Vagina (tissue), 2 donors: Measurements from ENCODE around the gene GLB1L3.

Experiments
- CTCF ChIP-seq, 3 experiments: fragments of 450-650 bp in 2 of 3; fragments of 200-600 bp in 1 of 3; sonication (generic) in 1 of 3; IDR thresholded peaks; one replicate each; pipeline ENCODE4 v1.5.1; 2017 to 2019; ENCODE audit warnings: antibody characterized with exemption in 3 of 3, mild to moderate bottlenecking in 2 of 3, moderate library complexity in 2 of 3
- POLR2A ChIP-seq, 2 donors: fragments of 450-650 bp; IDR thresholded peaks; one replicate each; pipeline ENCODE4 v1.6.1; 2017; ENCODE audit warnings: antibody characterized with exemption in 2 of 2, mild to moderate bottlenecking in 2 of 2, moderate library complexity in 2 of 2

- TF ChIP-seq CTCF (IDR thresholded peaks at IDR 0.05) = no peak
- no peak for TF ChIP-seq POLR2A (IDR thresholded peaks at IDR 0.05)
These were observed 11.0 kb upstream of the GLB1L3 start for GRCh38 chr11:134264966-134265764.
